ENCODE results near the gene TBCE. TPM values are rescaled to one million over a fixed set of nuclear protein-coding genes. Genes with fewer than 3 reads are reported as not detected.

Gene TBCE
- total RNA-seq, 1 donor from 2014 or later, result 12.1 TPM

Other genes with a start within 250 kb of the TBCE start
- gene TOMM20, start 238.6 kb upstream of the TBCE start, total RNA-seq, result 74.4 and 78.5 TPM in 2 replicates
- 36.0 and 45.0 TPM in 2 replicates for gene RBM34, start 206.2 kb upstream of the TBCE start, total RNA-seq
- gene ARID4B, start 39.2 kb upstream of the TBCE start, total RNA-seq, result 30.1 and 43.8 TPM in 2 replicates
- 10.9 and 14.1 TPM in 2 replicates for gene GGPS1, start 38.9 kb upstream of the TBCE start, total RNA-seq
- 29.2 and 34.0 TPM in 2 replicates for gene B3GALNT2, start 137.0 kb downstream of the TBCE start, total RNA-seq

Measured in lung microvascular endothelial cell (primary cell).